Endothelial cell of umbilical vein (primary cell): ENCODE results near the gene SLC7A8.

Experiments
- EZH2 ChIP-seq: IDR thresholded peaks from 2 replicates; pipeline ENCODE4 v1.6.1; 2012; ENCODE audit warnings: borderline replicate concordance, low read depth, mild to moderate bottlenecking, moderate library complexity, low read length, inconsistent platforms; ENCODE audit not compliant: severe bottlenecking
- FOS ChIP-seq: IDR thresholded peaks from 2 replicates; pipeline ENCODE4 v1.6.1; 2011; ENCODE audit warnings: mild to moderate bottlenecking, low read length, moderate library complexity, borderline replicate concordance; ENCODE audit not compliant: insufficient read depth
- GATA2 ChIP-seq: IDR thresholded peaks from 2 replicates; pipeline ENCODE4 v1.7.0; 2011; ENCODE audit warnings: low read depth, mild to moderate bottlenecking, moderate library complexity, mixed read lengths, low read length; ENCODE audit not compliant: insufficient read length, insufficient read depth
- JUN ChIP-seq: IDR thresholded peaks from 2 replicates; pipeline ENCODE4 v1.6.1; 2011; ENCODE audit warnings: borderline replicate concordance, low read depth; ENCODE audit not compliant: insufficient read length, insufficient read depth
- MYC ChIP-seq: IDR thresholded peaks from one replicate; pipeline ENCODE4 v1.6.1; 2011; ENCODE audit warnings: mild to moderate bottlenecking, low read depth, low read length
- POLR2A ChIP-seq: IDR thresholded peaks from 2 replicates; pipeline ENCODE4 v1.6.1; 2012; ENCODE audit warnings: low read depth, mild to moderate bottlenecking, control low read depth, low read length
- POLR2AphosphoS5 ChIP-seq: IDR thresholded peaks from 2 replicates; pipeline ENCODE4 v1.6.1; 2012; ENCODE audit warnings: low read depth, mild to moderate bottlenecking, control low read depth, low read length, moderate library complexity; ENCODE audit not compliant: insufficient read depth
- TF ChIP-seq, protein P1 (sequence below), 2 donors: IDR thresholded peaks; 1 replicate in 1 of 2; 2 replicates in 1 of 2; pipeline ENCODE4 v1.5.1; 2011; ENCODE audit warnings: low read length in 2 of 2, mild to moderate bottlenecking in 2 of 2, moderate library complexity in 2 of 2, control low read depth in 1 of 2, inconsistent platforms in 1 of 2, low read depth in 1 of 2; ENCODE audit not compliant: insufficient read depth in 1 of 2; ENCODE audit errors: extremely low read depth in 1 of 2
- TF ChIP-seq, protein P2 (sequence below): IDR thresholded peaks from 2 replicates; pipeline ENCODE4 v1.6.1; 2011; ENCODE audit not compliant: insufficient read depth, insufficient read length

DNA sequence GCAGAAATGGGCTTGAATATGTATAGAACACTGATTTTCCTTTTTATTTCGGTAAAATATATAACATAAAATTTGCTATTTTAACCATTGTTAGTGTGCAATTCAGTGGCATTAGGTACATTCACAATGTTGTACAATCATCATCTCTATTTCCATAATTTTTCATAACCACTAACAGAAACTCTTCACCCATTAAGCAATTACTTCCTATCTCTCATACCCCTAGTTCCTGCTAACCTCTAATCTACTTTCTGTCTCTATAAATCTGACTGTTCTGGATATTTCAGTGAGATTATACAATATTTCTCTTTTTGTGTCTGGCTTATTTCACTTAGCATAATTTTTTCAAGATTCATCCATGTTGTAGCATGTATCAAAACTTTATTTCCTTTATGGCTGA, 45.4 kb upstream of the SLC7A8 start:
- TF ChIP-seq POLR2A (no peak), POLR2AphosphoS5 (no peak), EZH2 (no peak), FOS (no peak), MYC (no peak), JUN (no peak), GATA2 (no peak)
- TF ChIP-seq, protein P1, sequence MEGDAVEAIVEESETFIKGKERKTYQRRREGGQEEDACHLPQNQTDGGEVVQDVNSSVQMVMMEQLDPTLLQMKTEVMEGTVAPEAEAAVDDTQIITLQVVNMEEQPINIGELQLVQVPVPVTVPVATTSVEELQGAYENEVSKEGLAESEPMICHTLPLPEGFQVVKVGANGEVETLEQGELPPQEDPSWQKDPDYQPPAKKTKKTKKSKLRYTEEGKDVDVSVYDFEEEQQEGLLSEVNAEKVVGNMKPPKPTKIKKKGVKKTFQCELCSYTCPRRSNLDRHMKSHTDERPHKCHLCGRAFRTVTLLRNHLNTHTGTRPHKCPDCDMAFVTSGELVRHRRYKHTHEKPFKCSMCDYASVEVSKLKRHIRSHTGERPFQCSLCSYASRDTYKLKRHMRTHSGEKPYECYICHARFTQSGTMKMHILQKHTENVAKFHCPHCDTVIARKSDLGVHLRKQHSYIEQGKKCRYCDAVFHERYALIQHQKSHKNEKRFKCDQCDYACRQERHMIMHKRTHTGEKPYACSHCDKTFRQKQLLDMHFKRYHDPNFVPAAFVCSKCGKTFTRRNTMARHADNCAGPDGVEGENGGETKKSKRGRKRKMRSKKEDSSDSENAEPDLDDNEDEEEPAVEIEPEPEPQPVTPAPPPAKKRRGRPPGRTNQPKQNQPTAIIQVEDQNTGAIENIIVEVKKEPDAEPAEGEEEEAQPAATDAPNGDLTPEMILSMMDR (IDR thresholded peaks at IDR 0.05; ENCODE audit: extremely low read depth in 1 of 2, insufficient read depth in 1 of 2, low read depth in 1 of 2, low read length in 2 of 2), result no peak
- TF ChIP-seq, protein P2, sequence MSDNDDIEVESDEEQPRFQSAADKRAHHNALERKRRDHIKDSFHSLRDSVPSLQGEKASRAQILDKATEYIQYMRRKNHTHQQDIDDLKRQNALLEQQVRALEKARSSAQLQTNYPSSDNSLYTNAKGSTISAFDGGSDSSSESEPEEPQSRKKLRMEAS, result no peak
